Right lobe of liver (tissue), 6 donors: ENCODE data around the gene SH3TC1. TPM values are rescaled to one million over a fixed set of nuclear protein-coding genes. Genes with fewer than 3 reads are reported as not detected.

Experiments
- ATAC-seq, 4 donors: fragments of 200-7000 bp; cut with Tn5 transposase; one replicate each; pipeline ENCODE4 v1.9.1; 2020; ENCODE audit warnings: mild to moderate bottlenecking in 4 of 4, moderate library complexity in 4 of 4
- DNase-seq, 3 donors: peaks; one replicate each; pipeline ENCODE4 v3.0.0-alpha.2; 2020
- H3K27ac ChIP-seq, 3 donors: fragments of 200-600 bp; one replicate each; pipeline ENCODE4 v1.8.0; 2022
- H3K27me3 ChIP-seq, 2 donors: fragments of 200-600 bp; one replicate each; pipeline ENCODE4 v1.8.0; 2022
- H3K36me3 ChIP-seq, 4 donors: fragments of 200-600 bp; sonication (generic) in 1 of 4; one replicate each; pipeline versions ENCODE4 v1.5.1 to v1.8.0; 2017 to 2022; ENCODE audit warnings: control low read depth in 1 of 4
- H3K4me1 ChIP-seq, 4 donors: fragments of 200-600 bp; sonication (generic) in 1 of 4; one replicate each; pipeline versions ENCODE4 v1.5.1 to v1.8.0; 2017 to 2022; ENCODE audit warnings: control low read depth in 1 of 4
- H3K4me3 ChIP-seq, 3 donors: fragments of 200-600 bp; one replicate each; pipeline ENCODE4 v1.8.0; 2022
- H3K9me3 ChIP-seq, 4 donors: fragments of 200-600 bp; sonication (generic) in 1 of 4; one replicate each; pipeline versions ENCODE4 v1.5.1 to v1.8.0; 2017 to 2022; ENCODE audit warnings: control low read depth in 1 of 4
- POLR2A ChIP-seq: fragments of 450-650 bp; IDR thresholded peaks from one replicate; pipeline ENCODE4 v1.6.1; 2017; ENCODE audit warnings: antibody characterized with exemption, mild to moderate bottlenecking
- WGBS: methylation state at CpG from one replicate; pipeline ENCODE4 v1.1.6; 2018; ENCODE audit warnings: low coverage, low lambda C conversion rate; ENCODE audit not compliant: insufficient coverage; ENCODE audit errors: missing lambda C conversion rate; 5-methylcytosine and 5-hydroxymethylcytosine counted together
- intact Hi-C, 2 donors: fragments of 100-400 bp; cut with DNase I; formaldehyde crosslinking; loops; one replicate each; pipeline versions ENCODE4 v1.11.2 to v1.14.1; 2022
- total RNA-seq, 6 experiments: library from RNA; depleted of rRNA in 2 of 6; stranded (reverse); fragments of >200 nt in 2 of 6; fragmentation: NEBNext Ultra II Directional in 3 of 6; extraction: Animal tissue kit (Norgen Biotek cat#: 25700) in 3 of 6; gene quantifications; one replicate each; pipeline versions ENCODE4 v1.1.0 to v1.2.4, GENCODE V29; 2016 to 2023
- TF ChIP-seq, protein P1 (sequence below), 4 donors: fragments of 200-600 bp in 3 of 4; fragments of 450-650 bp in 1 of 4; IDR thresholded peaks; one replicate each; pipeline versions ENCODE4 v1.5.1 to v1.8.0; 2016 to 2022; ENCODE audit warnings: antibody characterized with exemption in 4 of 4, mild to moderate bottlenecking in 2 of 4
- donor health status: DM: no; HTN: yes; CAD: no.
- donor health status: DM: no; HTN: no; CAD: no.
- donor health status: DM: no; HTN: no; CAD: no.
- donor health status: DM: no; HTN: yes; CAD: no.
- donor health status: DM: no; HTN: yes; CAD: no.

Gene SH3TC1
- total RNA-seq, 6 experiments from 2014 or later: 13.2 to 48.0 (median 24.9) TPM

DNA sequence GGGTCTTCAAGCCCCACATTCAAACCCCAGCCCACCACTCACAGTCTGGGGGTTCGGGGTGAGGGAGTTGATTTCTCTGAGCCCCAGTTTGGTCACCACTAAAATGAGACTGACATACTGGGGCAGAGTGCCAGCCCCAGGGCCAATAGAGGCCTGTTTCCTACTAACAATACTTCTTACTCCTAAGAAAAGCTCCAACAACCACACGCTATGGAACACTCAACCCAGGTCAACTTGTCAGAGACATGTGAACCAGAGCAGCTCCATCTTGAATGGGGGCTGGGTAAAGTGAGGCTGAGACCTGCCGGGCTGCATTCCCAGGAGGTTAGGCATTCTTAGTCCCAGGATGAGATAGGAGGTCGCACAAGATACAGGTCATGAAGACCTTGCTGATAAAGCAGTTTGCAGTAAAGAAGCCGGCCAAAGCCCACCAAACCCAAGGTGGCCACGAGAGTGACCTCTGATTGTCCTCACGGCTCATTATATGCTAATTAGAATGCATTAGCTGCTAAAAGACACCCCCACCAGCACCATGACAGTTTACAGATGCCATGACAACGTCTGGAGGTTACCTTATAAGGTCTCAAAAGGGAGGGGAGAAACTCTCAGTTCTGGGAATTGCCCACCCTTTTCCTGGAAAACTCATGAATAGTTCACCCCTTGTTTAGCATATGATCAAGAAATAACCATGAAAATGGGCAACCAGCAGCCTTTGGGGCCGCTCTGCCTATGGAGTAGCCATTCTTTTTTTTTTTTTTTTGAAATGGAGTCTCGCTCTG is 43.9 kb downstream of the SH3TC1 start:
- Histone ChIP-seq H3K27ac (peak overlapping the region; percentile 18 to 27 (median 26)), H3K36me3 (peaks cover 0 to 10% (median 2%) of the 10 kb centered on the region in 4 donors), H3K9me3 (no peaks in the 10 kb centered on the region), H3K4me3 (no peak overlapping the region), H3K27me3 (no peaks in the 10 kb centered on the region), H3K4me1 (peaks cover 0 to 27% (median 11%) of the 10 kb centered on the region in 4 donors)
- DNase-seq: peak in 2 of 3 donors; percentile 8 to 26
- TF ChIP-seq, protein P1, sequence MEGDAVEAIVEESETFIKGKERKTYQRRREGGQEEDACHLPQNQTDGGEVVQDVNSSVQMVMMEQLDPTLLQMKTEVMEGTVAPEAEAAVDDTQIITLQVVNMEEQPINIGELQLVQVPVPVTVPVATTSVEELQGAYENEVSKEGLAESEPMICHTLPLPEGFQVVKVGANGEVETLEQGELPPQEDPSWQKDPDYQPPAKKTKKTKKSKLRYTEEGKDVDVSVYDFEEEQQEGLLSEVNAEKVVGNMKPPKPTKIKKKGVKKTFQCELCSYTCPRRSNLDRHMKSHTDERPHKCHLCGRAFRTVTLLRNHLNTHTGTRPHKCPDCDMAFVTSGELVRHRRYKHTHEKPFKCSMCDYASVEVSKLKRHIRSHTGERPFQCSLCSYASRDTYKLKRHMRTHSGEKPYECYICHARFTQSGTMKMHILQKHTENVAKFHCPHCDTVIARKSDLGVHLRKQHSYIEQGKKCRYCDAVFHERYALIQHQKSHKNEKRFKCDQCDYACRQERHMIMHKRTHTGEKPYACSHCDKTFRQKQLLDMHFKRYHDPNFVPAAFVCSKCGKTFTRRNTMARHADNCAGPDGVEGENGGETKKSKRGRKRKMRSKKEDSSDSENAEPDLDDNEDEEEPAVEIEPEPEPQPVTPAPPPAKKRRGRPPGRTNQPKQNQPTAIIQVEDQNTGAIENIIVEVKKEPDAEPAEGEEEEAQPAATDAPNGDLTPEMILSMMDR (IDR thresholded peaks at IDR 0.05): no peak
- TF ChIP-seq POLR2A: no peak
- WGBS: 39% methylated on average over 2 of the region's 10 CpGs
- intact Hi-C loops: loop anchor here in 1 of 2 donors (5.0 kb wide), 1 partner anchor 164 kb away; no protein-coding TSS in a partner anchor
- ATAC-seq: no peak

DNA sequence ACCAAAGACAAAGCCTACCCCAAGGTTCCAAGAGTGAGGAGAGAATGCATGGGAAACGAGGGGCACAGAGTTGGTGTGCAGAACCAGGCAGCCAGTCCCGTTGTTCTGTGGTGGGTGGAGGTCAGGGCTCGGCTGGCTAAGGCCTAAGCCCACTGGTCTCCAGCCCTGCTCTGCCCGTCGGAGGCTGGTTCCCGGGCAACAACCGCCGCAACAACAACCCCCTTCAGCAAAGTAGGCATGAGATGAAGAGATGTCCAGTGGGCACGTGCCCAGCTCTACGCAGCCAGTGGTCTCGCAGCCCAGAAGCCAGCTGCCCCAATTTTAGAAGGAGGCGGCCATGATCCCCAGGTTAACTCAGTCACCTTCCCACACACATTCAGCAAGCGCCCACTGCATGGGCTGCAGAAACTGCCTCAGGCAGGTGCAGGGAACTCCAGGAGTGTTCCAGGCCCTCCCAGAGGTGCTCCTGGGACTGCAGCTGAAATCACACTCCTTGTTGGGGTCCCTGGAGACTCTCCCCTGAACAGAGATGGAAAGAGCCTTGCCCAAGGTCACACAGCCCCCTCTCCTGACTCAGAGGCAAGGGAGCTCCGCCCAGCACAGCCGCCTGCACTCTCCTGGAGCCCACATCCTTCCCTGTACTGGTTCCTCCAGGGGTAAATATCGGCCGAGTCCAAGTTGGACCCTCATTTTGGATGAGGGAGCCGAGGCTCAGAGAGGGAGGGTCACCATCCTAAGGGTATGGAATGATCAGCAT is 45.1 kb downstream of the SH3TC1 start:
- DNase-seq (peak in 2 of 3 donors; percentile 10 to 50), ATAC-seq (no peak)
- WGBS: 78% methylated on average over 4 of the region's 18 CpGs
- Histone ChIP-seq H3K4me3 (no peak overlapping the region), H3K4me1 (peaks cover 0 to 29% (median 12%) of the 10 kb centered on the region in 4 donors), H3K36me3 (peaks cover 0 to 9% (median 0%) of the 10 kb centered on the region in 4 donors), H3K9me3 (no peaks in the 10 kb centered on the region), H3K27me3 (no peaks in the 10 kb centered on the region), H3K27ac (no peak overlapping the region)
- intact Hi-C loops: loop anchor here in 1 of 2 donors (5.0 kb wide), 1 partner anchor 163 kb away; no protein-coding TSS in a partner anchor
- TF ChIP-seq, protein P1 (IDR thresholded peaks at IDR 0.05): no peak
- no peak for TF ChIP-seq POLR2A

DNA sequence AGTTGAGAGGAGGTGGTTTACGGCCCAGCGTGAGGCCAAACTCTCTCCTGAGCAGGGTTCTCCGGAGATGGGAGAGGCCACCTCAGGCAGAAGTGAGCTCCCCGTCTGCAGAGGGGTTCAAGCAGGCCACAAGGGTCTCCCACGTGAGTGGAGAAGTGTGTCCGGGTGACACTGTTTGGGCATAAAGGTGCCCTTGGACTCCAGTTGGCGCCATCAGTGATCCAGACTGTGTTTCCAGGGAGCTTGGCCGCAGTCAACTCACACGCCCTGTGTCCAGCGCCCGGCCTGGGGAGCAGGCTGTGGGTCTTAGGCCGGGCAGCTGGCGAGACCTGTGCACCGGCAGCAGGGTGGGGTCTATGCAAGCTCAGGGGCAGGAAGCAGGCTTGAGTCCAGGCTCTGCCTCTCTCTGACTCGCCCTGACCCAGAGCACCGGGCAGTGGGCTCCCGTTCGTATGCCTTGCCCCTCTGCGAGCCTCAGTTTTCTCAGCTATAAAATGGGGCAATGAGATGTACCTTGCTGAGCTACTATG is 45.9 kb downstream of the SH3TC1 start:
- Histone ChIP-seq H3K4me1 (peaks cover 0 to 29% (median 12%) of the 10 kb centered on the region in 4 donors), H3K27ac (no peak overlapping the region), H3K4me3 (no peak overlapping the region), H3K27me3 (no peaks in the 10 kb centered on the region), H3K9me3 (no peaks in the 10 kb centered on the region), H3K36me3 (peaks cover 0 to 9% (median 0%) of the 10 kb centered on the region in 4 donors)
- intact Hi-C loops: loop anchor here in 1 of 2 donors (5.0 kb wide), 1 partner anchor 162 kb away; no protein-coding TSS in a partner anchor
- ATAC-seq (no peak), DNase-seq (peak in 2 of 3 donors; percentile 15 to 31)
- no CpG with 5 or more reads among the region's 19 CpGs for WGBS
- TF ChIP-seq, protein P1 (IDR thresholded peaks at IDR 0.05): no peak
- no peak for TF ChIP-seq POLR2A
